GM21423 (cell line): ENCODE results near the gene ZNF501.
A peak's percentile ranks its signal among the peaks of the same experiment; 100 is the strongest.

Experiments
- ATAC-seq: cut with Tn5 transposase; IDR thresholded peaks from one replicate; pipeline ENCODE4 v1.9.1; 2021; ENCODE audit warnings: mild to moderate bottlenecking, moderate library complexity; ENCODE audit not compliant: unreplicated experiment

Gene ZNF501

DNA sequence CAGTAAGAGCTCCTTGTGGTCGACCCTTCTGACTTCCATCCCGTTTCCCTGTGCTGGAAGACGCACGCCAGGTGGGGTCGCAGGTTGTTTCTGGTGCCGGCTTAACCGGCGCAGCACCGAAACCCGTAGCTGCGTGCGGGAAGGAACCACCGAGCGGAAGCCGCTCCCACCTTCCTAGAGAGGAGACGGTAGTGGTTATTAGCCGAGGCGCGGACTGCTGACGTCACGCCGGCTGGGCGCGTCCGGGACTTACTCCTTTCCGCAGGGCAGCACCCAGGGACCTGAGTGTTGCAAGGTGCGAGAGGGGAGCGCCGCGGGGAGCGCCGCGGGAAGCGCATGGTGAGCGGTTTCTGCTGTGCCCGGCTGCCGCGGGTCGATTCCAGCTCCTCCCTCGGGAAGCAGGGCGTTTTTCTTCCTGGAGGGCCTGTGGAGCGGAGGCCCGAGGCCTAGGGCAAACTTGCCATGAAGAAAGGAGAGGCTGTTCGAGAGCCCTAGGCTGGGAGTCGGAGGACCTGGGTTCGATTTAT lies at the start of gene ZNF501:
ZNF501 (plus strand) TSS at position 252 of the 527 bp plus-strand sequence. CDS start 4,787 bp downstream, outside the sequence.
- ATAC-seq: peak; percentile 85

DNA sequence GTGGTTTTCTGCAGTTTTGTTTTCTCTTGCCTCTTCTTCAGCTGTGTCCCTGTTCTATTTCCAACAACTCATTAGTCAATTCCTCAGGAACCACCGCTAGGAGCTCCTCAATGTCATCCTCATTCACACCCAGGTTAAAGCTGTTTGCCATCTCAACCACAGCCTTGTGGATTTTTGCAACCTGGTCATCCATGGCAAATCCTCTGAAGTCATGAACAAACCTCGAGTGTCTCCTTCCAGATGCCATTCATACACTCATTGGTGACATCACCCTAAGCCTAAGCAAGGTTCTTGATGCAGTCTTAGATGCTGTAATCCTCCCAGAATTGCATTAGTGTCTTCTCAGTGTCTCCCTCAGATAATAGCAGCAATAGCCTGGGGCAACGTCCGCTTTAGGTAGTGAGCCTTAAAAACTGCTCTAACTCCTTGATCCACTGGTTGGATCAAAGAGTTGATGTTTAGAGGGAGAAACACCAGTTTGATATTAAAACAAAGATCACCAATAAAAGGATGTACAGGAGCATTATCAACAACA lies 48.4 kb upstream of the ZNF501 start:
- ATAC-seq: no peak

DNA sequence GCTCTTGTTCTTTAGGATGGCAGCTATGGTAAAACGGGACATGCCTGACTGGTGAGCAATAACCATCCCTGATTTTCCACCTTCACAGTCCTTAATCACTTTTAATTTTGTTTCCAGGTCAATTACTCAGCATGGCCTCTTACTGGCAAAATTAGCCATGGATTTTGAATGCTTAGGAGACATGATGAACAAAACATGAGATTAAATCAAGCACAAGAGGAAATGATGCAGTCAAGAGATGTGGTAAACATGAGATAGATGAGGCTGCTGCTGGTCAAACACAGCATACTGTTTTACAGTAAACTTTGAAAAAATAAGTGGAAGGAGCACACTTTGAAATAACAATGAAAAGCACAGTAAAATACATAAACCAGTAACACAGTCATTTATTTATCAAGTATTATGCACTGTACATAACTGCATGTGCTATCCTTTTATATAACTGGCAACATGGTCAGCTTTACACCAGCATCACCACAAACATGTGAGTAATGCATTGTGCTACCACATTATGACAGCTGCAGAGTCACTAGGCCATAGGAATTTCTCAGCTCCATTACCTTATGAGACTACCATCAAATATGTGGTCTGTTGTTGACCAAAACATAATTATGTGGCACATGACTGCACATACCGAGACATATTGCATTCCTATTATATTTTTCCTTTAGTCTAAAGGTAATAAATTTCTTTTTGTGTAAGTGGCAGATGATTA lies 47.1 kb upstream of the ZNF501 start:
- ATAC-seq: no peak

DNA sequence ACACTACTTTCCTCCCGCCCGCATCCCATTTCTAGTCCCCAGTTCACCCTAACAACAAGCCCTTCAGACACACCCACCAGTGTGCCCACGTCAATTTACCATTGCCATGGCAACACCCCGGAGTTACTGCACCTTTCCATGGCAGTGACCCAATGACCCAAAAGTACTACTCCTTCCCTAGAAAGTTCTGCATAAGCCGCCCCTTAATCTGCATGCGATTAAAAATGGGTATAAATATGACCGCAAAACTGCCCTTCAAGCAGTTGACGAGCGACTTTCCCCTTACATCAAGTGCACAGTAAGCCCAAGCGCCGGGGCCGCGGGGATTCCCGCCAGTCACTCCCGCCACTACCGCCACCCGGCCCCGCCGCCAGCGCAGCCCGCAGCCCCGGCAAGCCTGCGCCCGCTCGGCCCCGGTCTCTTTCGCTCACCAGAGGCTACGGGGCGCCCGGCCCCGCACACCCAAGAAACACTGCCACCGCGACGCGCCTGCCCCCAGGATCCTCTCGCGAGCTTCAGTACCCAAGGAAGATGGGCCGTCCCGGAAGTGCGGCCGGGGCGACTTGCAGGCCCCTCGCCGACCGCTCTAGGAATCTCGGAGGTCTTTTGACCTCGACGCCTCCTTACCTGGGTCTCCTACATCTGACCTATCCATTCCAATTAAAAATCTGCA lies 44.2 kb upstream of the ZNF501 start:
- no peak for ATAC-seq

DNA sequence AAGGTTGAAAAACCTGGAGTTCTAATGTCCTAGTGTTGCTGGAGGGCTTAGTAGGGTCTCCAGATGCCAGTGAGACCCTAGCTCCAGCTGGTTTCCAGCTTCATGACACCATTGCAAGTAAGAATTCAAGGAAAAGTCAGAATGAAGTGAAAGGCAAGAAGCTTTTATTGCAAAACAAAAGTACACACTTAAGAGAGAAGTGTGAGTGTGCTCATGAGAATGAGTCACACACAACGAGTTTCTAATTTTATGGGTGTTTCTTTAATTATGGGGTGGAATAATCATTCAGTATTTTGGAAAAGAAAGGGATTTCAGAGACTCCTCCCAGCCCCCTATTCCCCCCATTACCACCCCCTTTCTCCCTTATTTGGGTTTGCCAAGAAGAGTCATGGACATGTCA lies 41.5 kb upstream of the ZNF501 start:
- ATAC-seq: no peak

DNA sequence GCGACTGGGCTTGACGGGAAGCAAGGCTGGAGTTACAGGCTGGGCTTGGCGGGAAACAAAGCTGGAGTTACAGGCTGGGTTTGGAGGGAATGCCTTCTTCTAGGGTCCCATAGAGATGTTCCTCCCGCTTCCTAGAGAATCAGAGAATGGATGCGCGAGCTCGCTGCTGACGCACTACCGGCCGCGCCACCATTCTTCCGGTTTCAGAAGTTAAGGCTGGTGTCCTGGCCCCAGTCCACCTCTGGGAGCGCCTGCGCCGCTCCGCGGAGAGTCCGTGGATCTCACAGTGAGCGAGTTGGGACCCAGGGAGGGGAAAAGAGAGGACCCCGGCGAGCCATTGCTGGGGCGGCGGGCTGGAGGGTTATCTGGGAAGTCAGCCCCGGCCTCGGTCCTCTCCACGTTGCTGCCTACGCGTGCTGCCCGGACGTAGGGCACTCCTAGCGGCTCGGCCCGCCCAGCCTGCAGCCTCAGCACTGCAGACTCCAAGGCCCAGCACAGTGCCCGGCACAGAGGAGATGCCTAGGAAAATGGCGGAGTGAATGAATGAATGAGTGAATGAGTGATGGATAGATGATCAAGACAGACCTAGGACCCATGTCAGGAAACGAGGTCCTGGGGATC lies 16.9 kb upstream of the ZNF501 start, which contains the start of gene ZNF502:
ZNF502 (plus strand) TSS at position 206 of the 621 bp plus-strand sequence. CDS start 7,602 bp downstream, outside the sequence.
- ATAC-seq: no peak

DNA sequence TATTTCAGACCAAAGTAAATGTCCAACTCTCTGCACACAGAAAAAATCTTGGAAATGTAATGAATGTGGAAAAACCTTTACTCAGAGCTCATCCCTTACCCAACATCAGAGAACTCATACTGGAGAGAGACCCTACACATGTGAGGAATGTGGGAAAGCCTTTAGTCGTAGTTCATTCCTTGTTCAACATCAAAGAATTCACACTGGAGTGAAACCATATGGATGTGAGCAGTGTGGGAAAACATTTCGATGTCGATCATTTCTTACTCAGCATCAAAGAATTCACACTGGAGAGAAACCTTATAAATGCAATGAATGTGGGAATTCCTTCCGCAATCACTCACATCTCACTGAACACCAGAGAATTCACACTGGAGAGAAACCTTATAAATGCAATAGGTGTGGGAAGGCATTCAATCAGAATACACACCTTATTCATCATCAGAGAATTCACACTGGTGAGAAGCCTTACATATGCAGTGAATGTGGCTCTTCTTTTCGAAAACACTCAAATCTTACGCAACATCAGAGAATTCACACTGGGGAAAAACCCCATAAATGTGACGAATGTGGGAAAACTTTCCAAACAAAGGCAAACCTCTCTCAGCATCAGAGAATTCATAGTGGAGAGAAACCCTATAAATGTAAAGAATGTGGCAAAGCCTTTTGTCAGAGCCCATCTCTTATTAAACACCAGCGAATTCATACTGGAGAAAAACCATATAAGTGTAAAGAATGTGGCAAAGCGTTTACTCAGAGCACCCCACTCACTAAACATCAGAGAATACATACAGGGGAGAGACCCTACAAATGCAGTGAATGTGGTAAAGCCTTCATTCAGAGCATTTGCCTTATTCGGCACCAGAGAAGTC lies 8.0 kb upstream of the ZNF501 start:
- ATAC-seq: no peak

DNA sequence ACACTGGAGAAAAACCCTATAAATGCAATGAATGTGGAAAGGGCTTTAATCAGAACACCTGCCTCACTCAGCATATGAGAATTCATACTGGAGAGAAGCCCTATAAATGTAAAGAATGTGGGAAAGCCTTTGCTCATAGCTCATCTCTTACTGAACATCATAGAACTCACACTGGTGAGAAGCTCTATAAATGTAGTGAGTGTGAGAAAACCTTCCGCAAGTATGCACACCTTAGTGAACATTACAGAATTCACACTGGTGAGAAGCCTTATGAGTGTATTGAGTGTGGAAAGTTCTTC lies 7.4 kb upstream of the ZNF501 start:
- no peak for ATAC-seq

DNA sequence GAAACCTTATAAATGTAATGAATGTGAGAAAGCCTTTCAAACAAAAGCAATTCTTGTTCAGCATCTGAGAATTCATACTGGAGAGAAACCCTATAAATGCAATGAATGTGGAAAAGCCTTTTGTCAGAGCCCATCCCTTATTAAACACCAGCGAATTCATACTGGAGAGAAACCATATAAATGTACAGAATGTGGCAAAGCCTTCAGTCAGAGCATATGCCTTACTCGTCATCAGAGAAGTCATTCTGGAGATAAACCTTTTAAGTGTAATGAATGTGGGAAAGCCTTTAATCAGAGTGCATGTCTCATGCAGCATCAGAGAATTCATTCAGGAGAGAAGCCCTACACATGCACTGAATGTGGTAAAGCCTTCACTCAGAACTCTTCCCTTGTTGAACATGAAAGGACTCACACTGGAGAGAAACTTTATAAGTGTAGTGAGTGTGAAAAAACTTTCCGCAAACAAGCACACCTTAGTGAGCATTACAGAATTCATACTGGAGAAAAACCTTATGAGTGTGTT lies 5.3 kb downstream of the ZNF501 start:
- no peak for ATAC-seq

DNA sequence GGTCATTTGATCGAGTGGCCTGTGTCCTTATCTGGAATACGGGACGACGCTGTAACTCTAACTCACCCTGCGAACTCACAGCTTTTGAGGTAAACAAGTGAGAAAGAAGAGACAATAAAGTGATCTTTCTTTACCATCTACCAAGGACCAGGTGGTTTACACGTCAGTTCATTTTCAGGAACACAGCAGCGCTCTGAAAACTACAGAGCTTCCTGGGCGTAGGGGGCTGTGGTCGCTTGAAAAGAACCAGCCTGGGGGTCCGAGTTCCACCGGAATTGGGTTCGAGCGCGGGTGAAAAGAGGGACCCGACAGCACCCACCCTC lies 31.6 kb downstream of the ZNF501 start:
- no peak for ATAC-seq

DNA sequence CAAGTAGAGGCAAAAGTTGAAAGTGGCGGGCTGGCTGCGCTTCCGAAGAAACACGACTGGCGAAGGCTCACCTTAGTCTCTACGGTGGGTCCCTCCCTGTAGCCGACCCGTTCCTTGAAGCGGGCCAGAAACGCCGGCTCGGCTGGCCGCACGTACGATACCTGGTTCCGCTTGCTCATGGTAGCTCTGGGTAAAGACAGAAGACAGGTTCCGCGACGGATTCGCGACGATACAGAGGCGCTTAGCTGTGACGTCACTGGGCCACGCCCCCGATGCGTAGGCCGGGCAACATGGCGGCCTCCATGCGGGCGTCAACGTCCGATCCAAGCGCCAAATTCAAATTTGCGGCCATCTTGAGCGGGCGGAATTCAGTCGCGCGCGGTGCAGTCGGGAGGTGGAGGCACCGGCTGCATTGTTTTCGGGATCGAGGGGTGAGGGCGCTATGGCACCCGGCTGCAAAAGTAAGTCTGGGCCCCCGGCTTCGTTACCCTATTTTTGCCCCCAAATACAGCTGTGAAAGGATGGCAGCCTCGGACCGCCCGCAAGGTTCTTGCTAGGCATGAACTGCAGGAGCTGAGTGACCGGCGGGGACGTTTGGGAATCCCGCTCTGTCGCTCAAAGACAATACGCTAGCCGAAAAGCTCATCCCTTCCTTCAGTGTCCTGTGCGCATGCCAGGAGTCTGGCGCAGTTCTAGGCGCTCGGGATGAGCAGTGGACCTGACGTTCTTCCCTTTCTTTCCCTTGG lies 32.2 kb downstream of the ZNF501 start, which contains the start of the genes KIAA1143 and KIF15:
KIAA1143 (minus strand) TSS at position 196 of the 746 bp plus-strand sequence; CDS start at position 179, 17 bp downstream.
KIF15 (plus strand) TSS at position 371 of the 746 bp plus-strand sequence; CDS start at position 443, 72 bp downstream.
- ATAC-seq: peak; percentile 88

DNA sequence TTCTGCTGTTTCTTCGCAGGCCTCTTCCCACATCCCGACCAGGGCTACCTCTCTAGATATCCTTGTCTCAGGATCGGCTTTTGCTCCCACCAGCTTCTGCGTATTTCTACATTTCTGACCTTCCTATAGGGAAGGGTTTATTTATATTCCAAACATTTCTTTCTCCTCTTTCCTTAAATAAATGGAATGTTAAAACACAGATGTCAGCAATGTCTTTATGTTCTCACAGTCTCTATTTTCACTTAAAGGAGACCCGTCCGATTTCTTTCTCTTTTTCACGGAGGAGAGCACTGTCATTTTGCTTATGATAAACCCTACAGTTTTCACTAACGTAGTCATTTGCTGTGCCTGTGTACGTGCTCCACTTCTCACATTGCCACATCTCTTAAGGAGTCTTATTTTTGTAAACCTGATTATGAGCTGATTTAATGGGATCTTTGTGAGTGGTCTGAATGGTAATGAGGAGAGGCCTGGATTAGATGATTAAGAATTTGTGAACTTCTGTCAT lies 32.8 kb downstream of the ZNF501 start:
- no peak for ATAC-seq

DNA sequence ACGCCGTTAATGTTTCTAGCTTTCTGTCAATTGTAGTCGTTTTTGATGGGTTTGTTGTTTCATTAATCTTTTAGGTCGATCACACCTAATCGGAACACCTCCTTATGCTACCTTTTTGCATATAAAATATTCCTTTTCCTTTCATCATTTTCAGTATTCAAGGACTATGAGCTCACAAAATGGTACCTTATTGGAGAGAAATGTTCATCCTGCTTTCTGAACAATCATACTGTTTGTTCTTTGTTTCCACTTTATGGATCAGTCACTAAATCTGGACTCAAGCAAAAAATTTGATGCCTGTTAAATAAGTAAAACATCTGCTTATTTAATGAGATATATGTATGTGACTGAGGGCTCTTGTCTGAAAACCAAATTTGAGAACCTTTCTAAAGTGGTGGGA lies 33.3 kb downstream of the ZNF501 start:
- no peak for ATAC-seq

DNA sequence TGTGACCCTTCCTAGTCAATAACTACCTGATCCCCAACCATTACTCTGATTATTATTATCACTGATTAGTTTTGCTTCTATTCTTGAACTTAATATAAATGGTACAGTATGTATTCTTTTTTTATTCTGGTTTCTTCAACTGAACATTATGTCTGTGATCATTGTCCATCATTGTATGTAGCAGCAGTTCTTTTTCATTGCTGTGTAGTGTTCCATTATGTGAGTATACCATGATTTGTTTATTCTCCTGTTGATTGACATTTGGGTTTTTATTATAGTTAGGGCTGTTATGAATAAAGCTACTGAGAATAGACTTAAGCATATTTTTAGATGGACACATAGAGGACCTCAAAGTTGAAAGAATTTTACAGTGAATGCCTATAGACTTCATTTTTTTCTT lies 34.8 kb downstream of the ZNF501 start:
- ATAC-seq: no peak

DNA sequence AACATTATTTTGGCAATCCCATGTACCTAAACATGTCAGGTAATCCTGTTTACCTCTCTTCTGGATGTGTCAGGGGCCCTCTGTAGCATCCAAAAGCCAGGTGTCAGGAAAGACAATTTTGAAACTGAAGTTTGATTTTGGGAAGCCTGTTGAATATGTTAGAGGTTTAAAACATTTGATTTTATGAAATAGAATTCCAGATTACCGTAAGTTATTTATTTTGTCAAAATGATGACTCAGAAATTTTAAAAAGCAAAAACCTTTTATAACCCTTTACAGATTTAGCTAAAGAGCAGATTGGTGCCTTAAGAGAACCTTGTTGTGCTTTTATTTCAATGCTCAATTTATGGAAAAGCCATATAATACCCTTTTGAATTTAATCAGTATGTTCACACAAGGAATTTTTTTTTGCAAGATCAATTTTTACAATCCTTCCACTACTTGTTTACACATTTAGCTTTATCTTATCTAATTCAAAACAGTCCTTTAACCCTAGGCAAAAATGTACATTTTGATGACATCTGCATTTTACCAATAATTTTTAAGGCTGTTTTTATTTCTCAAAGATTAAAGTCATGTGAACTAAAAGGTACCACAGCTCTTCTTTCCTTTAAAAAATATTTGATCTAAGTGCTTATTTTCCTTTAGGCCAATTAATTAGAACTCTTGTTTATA lies 42.1 kb downstream of the ZNF501 start:
- no peak for ATAC-seq

DNA sequence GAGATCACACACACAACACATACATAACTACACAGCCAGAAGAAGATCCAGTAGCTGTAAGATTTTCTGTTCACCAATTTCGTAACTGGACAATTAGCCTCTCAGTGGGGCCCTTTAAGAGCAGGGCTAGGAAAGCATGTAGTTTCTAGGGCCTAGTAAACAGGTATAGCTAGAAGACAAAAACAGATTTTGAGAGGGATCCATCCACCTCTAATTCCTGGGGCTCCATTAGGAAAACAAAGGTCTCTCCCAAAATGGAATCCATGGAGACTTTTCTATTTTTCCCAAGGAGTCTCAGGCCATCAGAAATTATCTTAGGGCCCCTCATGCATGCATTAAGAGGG lies 42.6 kb downstream of the ZNF501 start:
- ATAC-seq: no peak

DNA sequence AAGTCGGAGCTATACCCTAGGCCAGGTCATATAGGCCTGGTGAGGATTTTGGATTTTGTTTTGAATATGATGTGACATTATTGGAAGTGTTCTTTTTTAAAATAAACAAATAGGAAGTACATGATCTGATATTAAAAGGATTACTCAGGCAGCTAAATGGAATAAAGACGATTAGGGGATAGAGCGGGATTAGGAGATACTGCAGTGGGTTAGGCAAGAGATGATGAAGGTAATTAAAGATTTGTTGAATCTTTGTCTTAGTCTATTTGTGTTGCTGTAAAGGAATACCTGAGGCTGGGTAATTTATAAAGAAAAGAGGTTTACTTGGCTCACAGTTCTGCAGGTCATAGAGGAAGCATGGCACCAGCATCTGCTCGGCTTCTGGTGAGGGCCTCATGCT lies 53.5 kb downstream of the ZNF501 start:
- ATAC-seq: no peak
